Keratinocyte (primary cell): ENCODE data around the gene JOSD1.

ENCODE experiments used
- CTCF ChIP-seq, 3 experiments: IDR thresholded peaks in 1 of 3; conservative IDR thresholded peaks in 1 of 3; optimal IDR thresholded peaks in 1 of 3; 2 replicates in 2 of 3; 3 replicates in 1 of 3; pipeline versions ENCODE3 to v1.5.1; 2011; ENCODE audit warnings: low read length in 3 of 3, mild to moderate bottlenecking in 3 of 3, moderate library complexity in 2 of 3, control low read depth in 1 of 3, inconsistent platforms in 1 of 3; ENCODE audit not compliant: insufficient read depth in 2 of 3; ENCODE audit errors: extremely low read depth in 1 of 3
- EZH2 ChIP-seq: IDR thresholded peaks from one replicate; pipeline ENCODE4 v1.6.1; 2012; ENCODE audit warnings: inconsistent platforms, mild to moderate bottlenecking, low read length, moderate library complexity

GRCh38 chr22:38717244-38717643 is 16.5 kb upstream of the JOSD1 start:
- TF ChIP-seq CTCF (optimal IDR thresholded peaks at IDR 0.05 in 1 of 3, IDR thresholded peaks at IDR 0.05 in 1 of 3, conservative IDR thresholded peaks at IDR 0.05 in 1 of 3; ENCODE audit: extremely low read depth in 1 of 3, insufficient read depth in 2 of 3, low read length in 3 of 3): no peak
- TF ChIP-seq EZH2: no peak
